ENCODE measurements around the gene CBY1.

DNA sequence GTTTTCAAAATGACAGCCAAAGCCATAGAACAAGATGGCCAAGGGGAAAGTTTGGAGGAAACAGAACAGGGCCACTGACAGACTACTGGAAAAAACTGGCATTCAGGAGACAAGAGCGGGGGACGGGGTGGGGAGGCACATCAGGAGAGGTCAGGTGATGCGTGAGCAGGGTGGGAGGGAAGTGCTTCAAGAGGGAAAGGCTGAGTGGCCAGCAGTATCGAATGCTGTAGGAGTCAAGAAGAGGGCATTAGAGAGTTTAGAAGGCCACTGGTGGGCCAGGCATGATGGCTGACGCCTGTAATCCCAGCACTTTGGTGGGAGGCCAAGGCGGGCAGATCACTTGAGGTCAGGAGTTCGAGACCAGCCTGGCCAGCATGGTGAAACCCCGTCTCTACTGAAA is 57.5 kb downstream of the CBY1 start:
- TF ChIP-seq, protein P1, sequence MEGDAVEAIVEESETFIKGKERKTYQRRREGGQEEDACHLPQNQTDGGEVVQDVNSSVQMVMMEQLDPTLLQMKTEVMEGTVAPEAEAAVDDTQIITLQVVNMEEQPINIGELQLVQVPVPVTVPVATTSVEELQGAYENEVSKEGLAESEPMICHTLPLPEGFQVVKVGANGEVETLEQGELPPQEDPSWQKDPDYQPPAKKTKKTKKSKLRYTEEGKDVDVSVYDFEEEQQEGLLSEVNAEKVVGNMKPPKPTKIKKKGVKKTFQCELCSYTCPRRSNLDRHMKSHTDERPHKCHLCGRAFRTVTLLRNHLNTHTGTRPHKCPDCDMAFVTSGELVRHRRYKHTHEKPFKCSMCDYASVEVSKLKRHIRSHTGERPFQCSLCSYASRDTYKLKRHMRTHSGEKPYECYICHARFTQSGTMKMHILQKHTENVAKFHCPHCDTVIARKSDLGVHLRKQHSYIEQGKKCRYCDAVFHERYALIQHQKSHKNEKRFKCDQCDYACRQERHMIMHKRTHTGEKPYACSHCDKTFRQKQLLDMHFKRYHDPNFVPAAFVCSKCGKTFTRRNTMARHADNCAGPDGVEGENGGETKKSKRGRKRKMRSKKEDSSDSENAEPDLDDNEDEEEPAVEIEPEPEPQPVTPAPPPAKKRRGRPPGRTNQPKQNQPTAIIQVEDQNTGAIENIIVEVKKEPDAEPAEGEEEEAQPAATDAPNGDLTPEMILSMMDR (conservative IDR thresholded peaks at IDR 0.05 in 1 of 2, IDR thresholded peaks at IDR 0.05 in 1 of 2; ENCODE audit: extremely low read depth in 1 of 2, insufficient read depth in 1 of 2, low read depth in 1 of 2, low read length in 2 of 2), result no peak
- TF ChIP-seq EZH2 (IDR thresholded peaks at IDR 0.05; ENCODE audit: borderline replicate concordance, low read length), result no peak
